GM21737 (cell line): ENCODE data around the gene NAGK.
"Not testable (repeated sequence)": the region's sequence is repeated elsewhere in the genome, so short reads cannot be mapped to it uniquely, and the experiment has no call there.

Experiments
- ATAC-seq: cut with Tn5 transposase; IDR thresholded peaks from one replicate; pipeline ENCODE4 v1.9.1; 2021; ENCODE audit warnings: mild to moderate bottlenecking, moderate library complexity; ENCODE audit not compliant: unreplicated experiment

The NAGK gene

DNA sequence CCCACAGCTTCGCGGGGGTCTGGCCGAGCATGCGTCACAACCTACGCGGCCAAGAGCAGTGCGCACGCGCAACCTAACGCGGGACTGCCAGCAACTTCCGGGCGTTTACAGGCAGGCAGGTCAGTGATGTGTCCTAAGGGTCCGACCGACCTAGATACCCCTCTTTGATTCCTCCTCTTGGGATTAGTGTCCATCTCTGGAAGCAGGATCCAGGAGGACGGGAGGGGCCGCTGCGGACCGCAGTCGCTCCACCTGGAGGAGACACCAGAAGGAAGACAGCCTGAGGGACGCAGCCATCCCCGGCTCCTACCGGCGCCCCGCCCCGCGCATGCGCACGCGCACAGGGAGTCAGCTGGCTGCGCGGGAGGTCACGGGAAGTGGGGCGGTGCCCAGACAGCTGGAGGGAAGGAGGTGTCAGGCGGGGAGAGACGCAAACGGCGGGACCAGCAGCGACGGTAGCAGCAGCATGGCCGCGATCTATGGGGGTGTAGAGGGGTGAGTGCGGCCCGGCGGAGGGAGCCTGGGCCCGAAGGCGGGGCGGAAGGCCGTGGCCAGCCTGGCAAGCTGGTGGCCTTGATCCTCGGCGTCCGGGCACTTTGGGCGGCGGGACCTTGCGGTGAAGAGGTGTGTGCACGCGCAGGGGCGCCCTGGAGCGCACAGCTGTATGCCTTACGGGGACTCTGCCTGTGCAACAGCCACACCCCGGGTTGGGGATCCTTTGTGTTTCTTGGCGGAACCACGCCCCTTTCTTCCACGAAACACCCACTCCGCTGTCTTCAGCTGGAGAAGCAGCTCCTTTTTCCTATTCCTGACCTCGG is at the start of gene NAGK:
Gene NAGK (plus strand): TSS at position 431 of the 818 bp plus-strand sequence. CDS start 36 bp downstream, at position 467.
- peak; percentile 47 for ATAC-seq

GRCh38 chr2:71019989-71020388 is 48.5 kb upstream of the NAGK start:
- not testable (repeated sequence) for ATAC-seq

GRCh38 chr2:71021394-71021793 is 47.1 kb upstream of the NAGK start:
- ATAC-seq: not testable (repeated sequence)

- not testable (repeated sequence) for ATAC-seq
Measured at GRCh38 chr2:71023553-71024243, 44.8 kb upstream of the NAGK start.

- ATAC-seq: not testable (repeated sequence)
Measured at GRCh38 chr2:71036296-71036695, 32.2 kb upstream of the NAGK start.

GRCh38 chr2:71042287-71042686 is 26.2 kb upstream of the NAGK start:
- ATAC-seq: no peak

- no peak for ATAC-seq
Measured at GRCh38 chr2:71043531-71044407, 24.7 kb upstream of the NAGK start.

DNA sequence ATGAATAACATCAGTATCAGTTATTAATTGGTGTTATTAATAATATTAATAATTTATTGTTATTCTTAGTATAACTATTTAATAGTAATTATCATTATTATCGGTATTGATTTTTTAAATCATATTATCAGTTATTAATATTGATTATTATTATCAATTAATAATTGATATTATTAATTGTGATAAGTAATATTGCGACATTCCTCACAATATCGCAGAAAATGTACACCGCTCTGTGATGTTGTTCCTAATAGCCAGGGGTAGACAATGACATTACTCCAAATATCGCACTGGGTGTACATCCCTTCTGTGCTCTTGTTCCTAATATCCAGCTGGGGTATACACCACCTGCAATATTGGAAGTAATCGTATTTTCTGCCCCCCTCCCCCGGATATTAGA is 23.3 kb upstream of the NAGK start:
- no peak for ATAC-seq

GRCh38 chr2:71045865-71046548 is 22.4 kb upstream of the NAGK start:
- ATAC-seq: no peak

DNA sequence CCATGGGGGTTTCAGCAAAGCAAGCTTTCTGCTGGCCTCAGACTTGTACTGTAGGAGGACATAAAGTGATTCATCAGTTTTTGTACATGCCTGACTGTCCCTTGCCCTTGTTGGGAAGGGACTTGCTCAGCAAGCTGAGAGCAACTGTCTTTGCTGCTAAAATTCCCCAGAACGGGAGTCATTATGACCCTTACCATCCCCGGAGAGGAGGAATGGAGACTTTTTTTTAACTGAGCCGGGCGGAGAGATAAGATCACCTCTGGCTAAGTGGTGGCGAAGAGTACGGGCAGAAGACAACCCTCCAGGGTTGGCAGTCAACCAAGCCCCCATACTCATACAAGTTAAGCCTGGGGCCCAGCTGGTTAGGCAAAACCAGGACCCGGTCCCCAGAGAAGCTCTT is 20.4 kb upstream of the NAGK start:
- no peak for ATAC-seq

- ATAC-seq: not testable (repeated sequence)
Measured at GRCh38 chr2:71049704-71050360, 18.6 kb upstream of the NAGK start.

DNA sequence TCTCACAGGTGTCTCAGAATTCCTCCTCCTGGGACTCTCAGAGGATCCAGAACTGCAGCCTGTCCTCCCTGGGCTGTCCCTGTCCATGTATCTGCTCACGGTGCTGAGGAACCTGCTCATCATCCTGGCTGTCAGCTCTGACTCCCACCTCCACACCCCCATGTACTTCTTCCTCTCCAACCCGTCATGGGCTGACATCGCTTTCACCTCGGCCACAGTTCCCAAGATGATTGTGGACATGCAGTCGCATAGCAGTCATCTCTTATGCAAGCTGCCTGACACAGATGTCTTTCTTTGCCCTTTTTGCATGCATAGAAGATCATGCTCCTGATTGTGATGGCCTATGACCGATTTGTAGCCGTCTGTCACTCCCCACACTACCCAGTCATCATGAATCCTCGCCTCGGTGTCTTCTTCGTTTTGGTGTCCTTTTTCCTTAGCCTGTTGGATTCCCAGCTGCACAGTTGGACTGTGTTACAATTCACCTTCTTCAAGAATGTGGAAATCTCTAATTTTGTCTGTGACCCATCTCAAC is 13.2 kb upstream of the NAGK start:
- not testable (repeated sequence) for ATAC-seq

- no peak for ATAC-seq
Measured at GRCh38 chr2:71060211-71060610, 8.2 kb upstream of the NAGK start.

DNA sequence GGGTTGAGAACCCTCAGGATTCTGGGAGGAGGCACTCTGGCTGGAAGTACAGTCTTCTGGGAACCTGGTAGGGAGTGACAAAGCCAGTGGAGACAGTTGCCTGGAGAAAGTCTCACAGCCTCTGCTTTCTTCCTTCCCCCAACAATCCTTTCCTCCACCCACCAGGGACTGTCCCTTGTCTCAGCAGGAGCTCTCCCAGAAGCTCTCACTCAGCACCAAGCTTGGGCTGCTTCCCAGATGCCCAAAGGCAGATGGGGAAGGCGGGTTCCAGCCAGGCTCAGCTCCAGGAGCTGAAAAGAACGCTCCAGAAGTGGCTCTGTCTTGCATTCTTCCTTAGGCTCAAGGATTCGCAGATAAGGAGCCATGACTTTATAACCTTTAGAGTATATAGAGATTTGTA is 7.6 kb upstream of the NAGK start:
- ATAC-seq: no peak

DNA sequence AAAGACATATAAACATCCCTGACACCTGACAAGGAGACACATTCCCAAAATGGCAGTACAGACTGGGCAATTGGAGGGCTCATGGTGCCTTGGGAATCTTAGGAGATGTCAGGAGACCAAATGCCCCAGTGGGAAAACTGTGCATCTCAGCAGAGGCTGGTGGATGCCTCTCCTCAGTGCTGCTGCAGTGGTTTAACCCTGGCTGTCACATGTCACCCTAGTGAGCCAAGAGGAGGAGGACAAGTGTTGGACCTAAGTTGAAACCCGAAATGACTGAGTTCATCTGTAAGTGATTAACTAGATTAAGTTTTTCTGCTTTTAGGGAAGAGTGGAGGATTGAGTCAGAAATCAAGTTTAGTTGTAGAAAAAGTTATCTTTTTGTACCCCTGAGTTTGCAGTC is 5.2 kb upstream of the NAGK start:
- no peak for ATAC-seq

GRCh38 chr2:71064110-71064611 is 4.3 kb upstream of the NAGK start:
- ATAC-seq: no peak

DNA sequence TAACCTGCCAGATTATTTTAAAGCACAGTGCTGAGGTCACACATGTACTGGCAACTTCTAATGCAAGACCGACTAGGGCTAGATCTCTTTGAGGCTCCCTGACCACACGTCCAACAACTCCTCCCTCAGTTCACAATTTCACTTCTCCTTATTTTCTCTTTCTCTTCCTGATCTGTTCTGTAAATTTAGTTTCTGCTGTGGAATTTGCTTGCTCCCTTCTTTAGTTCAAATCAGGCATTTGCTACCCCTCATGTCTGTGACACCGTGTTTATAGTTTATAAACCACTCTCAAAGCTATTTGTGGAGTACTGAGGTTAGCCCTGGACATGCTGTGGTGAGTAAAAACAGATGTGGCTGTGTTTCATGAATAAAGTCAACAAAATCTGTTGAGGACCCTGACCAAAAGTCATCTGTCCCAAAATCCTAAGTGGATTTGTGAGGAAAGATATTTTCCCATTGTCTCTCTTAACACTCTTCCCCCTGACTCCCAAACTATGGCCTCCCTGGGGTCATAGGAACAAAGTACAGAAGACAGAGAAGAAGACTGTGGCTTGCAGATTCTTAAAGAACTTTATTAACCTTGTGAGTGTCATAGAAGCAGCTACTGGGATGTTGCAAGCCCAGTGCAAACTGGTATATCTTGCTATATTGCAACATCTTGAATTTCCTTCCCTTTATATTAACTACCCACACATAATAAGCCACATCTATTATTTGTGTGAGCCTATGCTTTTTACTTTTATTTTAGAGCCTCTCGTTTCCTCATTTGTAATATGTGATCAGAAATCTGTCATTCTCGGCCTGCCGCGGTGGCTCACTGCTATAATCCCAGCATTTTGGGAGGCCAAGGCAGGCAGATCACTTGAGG is 3.5 kb upstream of the NAGK start:
- peak; percentile 20 for ATAC-seq

GRCh38 chr2:71066856-71067255 is 1.6 kb upstream of the NAGK start:
- ATAC-seq: no peak
